Loucy (cell line): ENCODE data around the gene ERVH48-1.

Experiments used
- EZH2phosphoT487 ChIP-seq: fragments of 200-600 bp; IDR thresholded peaks from 2 replicates; pipeline ENCODE4 v1.6.1; 2018; ENCODE audit warnings: antibody characterized with exemption, mild to moderate bottlenecking, moderate library complexity, borderline replicate concordance
- TF ChIP-seq, protein P1 (sequence below): fragments of 200-600 bp; sonication (generic); conservative IDR thresholded peaks from 2 replicates; pipeline ENCODE4 v1.5.1; 2014; ENCODE audit warnings: mild to moderate bottlenecking, antibody characterized with exemption, low read length

DNA sequence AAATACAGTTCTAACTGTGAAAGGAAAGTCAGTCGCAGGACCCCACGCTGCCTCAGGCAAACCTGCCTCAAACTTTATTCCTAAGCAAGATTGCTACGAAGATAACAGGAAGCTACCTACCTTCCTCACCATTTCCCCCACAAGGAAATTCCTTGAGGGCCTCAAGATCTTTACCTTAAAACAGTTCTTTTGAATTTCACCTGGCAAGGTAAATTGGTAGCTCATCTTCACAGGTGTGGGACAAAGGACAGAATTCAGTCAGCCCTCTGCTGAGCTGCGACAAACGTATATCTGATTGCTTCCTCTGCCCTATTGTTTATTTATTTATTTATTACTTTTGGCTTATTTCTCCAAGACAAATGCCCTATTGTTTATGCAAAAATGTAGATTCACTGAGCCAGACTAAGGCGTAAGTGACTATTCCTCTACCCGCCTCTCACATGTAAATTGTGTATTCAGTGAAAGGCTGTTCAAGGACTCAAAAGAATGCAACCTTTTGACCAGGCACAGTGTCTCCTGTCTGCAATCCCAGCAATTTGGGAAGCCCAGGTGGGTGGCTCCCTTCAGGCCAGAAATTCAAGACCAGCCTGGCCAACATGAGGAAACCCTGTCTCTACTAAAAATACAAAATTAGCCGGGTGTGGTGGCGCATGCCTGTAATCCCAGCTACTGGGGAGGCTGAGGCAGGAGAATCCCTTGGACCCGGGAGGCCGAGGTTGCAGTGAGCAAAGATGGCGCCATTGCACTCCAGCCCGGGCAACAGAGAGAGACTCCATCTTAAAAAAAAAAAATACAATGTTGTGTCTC, 31.6 kb upstream of the ERVH48-1 start:
- TF ChIP-seq, protein P1, sequence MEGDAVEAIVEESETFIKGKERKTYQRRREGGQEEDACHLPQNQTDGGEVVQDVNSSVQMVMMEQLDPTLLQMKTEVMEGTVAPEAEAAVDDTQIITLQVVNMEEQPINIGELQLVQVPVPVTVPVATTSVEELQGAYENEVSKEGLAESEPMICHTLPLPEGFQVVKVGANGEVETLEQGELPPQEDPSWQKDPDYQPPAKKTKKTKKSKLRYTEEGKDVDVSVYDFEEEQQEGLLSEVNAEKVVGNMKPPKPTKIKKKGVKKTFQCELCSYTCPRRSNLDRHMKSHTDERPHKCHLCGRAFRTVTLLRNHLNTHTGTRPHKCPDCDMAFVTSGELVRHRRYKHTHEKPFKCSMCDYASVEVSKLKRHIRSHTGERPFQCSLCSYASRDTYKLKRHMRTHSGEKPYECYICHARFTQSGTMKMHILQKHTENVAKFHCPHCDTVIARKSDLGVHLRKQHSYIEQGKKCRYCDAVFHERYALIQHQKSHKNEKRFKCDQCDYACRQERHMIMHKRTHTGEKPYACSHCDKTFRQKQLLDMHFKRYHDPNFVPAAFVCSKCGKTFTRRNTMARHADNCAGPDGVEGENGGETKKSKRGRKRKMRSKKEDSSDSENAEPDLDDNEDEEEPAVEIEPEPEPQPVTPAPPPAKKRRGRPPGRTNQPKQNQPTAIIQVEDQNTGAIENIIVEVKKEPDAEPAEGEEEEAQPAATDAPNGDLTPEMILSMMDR, result no peak
- TF ChIP-seq EZH2phosphoT487, result no peak
